Stimulated activated CD4-positive, alpha-beta T cell treated with anti-CD3 and anti-CD28 coated beads, Interleukin-12 subunit alpha, Interleukin-12 subunit beta, amount 100 ng/mL, for 24 hours (primary cell): ENCODE data around the gene SREBF1.

Source experiments
- DNase-seq, 2 experiments: peaks; one replicate each; pipeline ENCODE4 v3.0.0-alpha.2; 2020; ENCODE audit warnings: low read depth in 2 of 2

Gene SREBF1

GRCh38 chr17:17781591-17782496 is 54.9 kb downstream of the SREBF1 start:
- no peak for DNase-seq

- DNase-seq, result no peak
Observed at GRCh38 chr17:17780922-17781590, 55.7 kb downstream of the SREBF1 start.

GRCh38 chr17:17779015-17779611 is 57.7 kb downstream of the SREBF1 start:
- no peak for DNase-seq

- DNase-seq, result no peak
Observed at GRCh38 chr17:17778308-17779014, 58.3 kb downstream of the SREBF1 start.

GRCh38 chr17:17776889-17777288 is 59.9 kb downstream of the SREBF1 start:
- DNase-seq, result no peak

- DNase-seq, result no peak
Observed at GRCh38 chr17:17774009-17774881, 62.5 kb downstream of the SREBF1 start.

GRCh38 chr17:17772231-17772630 is 64.6 kb downstream of the SREBF1 start:
- no peak for DNase-seq

- no peak for DNase-seq
Observed at GRCh38 chr17:17771498-17772201, 65.1 kb downstream of the SREBF1 start.

- no peak for DNase-seq
Observed at GRCh38 chr17:17770632-17771044, 66.1 kb downstream of the SREBF1 start.

- DNase-seq, result no peak
Observed at GRCh38 chr17:17769869-17770631, 66.7 kb downstream of the SREBF1 start.

- no peak for DNase-seq
Observed at GRCh38 chr17:17768424-17769088, 68.2 kb downstream of the SREBF1 start.

GRCh38 chr17:17767887-17768418 is 68.8 kb downstream of the SREBF1 start:
- no peak for DNase-seq

- DNase-seq, result no peak
Observed at GRCh38 chr17:17767154-17767869, 69.5 kb downstream of the SREBF1 start.

GRCh38 chr17:17766744-17767120 is 70.1 kb downstream of the SREBF1 start:
- DNase-seq, result no peak

GRCh38 chr17:17766077-17766743 is 70.6 kb downstream of the SREBF1 start:
- DNase-seq, result no peak

- no peak for DNase-seq
Observed at GRCh38 chr17:17765359-17766076, 71.3 kb downstream of the SREBF1 start.

- no peak for DNase-seq
Observed at GRCh38 chr17:17763734-17764133, 73.1 kb downstream of the SREBF1 start.
